NCI-H2081 treated with DMSO at 0.1 percent for 48 hours (cell line): ENCODE data around the gene CYTH3.
"Not testable (repeated sequence)": the region's sequence is repeated elsewhere in the genome, so short reads cannot be mapped to it uniquely, and the experiment has no call there.

ENCODE experiments used
- DNase-seq: peaks from one replicate; lab custom pipeline; 2025; lab: John Stamatoyannopoulos, UW

The CYTH3 gene

DNA sequence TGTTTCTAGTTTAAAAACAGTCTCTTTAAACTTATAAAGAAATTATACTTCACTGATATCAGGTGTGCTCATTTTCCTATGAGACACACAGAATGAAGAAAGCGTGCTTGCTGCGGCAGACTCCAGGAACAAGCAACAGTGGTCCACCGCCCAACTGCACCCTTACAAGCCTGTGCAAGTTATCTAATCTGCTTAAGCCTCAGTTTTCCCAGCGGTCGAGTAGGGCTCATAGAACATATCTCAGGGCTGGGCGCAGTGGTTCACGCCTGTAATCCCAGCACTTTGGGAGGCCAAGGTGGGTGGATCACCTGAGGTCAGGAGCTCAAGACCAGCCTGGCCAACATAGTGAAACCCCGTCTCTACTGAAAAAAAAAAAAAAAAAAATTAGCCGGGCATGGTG, 43.1 kb downstream of the CYTH3 start:
- DNase-seq = not testable (repeated sequence)

DNA sequence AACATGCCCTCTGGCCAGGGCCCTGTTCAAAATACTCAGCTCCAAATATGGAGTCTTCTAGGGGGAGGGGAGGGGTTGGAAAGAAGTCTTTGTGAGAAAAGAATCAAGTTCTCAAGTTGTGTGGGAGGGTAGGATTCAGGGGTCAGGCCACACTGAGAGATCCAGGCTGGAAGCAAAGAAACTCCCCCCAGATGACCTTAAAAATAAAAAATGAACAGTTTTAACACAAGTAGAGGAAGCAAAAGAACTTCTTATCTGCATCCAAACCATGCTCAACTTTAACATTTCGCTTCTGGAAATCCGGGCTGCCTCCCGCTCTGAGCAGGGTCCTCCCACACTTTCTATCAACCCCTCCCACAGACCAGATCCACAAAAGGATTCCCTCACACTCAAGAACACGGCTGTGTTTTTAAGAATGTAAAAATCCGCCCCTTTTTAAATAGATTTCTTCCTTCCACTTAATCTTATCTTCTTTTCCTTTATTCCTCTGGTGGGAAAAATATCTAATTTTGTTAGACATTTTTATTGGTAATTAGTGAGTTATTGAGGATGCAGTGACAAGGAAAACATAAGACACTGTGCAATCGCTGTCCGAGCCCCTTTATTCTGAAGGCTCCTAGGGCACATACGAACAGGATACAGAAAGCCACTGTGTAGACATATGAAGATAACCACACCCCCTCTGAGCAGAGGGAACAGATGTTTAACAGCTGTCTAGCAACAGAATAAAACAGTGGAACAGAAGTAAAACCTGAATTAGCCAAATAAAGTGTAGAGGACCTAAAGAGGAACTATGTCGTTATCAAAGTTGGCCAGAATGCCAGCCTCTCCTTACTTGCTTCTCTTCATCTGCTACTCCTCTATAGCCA, 43.8 kb downstream of the CYTH3 start:
- no peak for DNase-seq

- DNase-seq = no peak
These were observed 45.1 kb downstream of the CYTH3 start for GRCh38 chr7:6227294-6227846.

- DNase-seq = no peak
These were observed 46.1 kb downstream of the CYTH3 start for GRCh38 chr7:6226194-6226799.

DNA sequence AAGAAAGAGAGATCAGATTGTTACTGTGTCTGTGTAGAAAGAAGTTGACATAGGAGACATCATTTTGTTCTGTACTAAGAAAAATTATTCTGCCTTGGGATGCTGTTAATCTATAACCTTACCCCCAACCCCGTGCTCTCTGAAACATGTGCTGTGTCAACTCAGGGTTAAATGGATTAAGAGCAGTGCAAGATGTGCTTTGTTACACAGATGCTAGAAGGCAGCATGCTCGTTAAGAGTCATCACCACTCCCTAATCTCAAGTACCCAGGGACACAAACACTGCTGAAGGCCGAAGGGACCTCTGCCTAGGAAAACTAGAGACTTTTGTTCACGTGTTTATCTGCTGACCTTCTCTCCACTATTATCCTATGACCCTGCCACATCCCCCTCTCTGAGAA, 49.0 kb downstream of the CYTH3 start:
- not testable (repeated sequence) for DNase-seq

GRCh38 chr7:6223010-6223409, 49.4 kb downstream of the CYTH3 start:
- not testable (repeated sequence) for DNase-seq

- DNase-seq = no peak
These were observed 50.8 kb downstream of the CYTH3 start for GRCh38 chr7:6221340-6222319.

- no peak for DNase-seq
These were observed 54.1 kb downstream of the CYTH3 start for GRCh38 chr7:6218329-6218728.

- DNase-seq = no peak
These were observed 60.4 kb downstream of the CYTH3 start for GRCh38 chr7:6212008-6212407.

DNA sequence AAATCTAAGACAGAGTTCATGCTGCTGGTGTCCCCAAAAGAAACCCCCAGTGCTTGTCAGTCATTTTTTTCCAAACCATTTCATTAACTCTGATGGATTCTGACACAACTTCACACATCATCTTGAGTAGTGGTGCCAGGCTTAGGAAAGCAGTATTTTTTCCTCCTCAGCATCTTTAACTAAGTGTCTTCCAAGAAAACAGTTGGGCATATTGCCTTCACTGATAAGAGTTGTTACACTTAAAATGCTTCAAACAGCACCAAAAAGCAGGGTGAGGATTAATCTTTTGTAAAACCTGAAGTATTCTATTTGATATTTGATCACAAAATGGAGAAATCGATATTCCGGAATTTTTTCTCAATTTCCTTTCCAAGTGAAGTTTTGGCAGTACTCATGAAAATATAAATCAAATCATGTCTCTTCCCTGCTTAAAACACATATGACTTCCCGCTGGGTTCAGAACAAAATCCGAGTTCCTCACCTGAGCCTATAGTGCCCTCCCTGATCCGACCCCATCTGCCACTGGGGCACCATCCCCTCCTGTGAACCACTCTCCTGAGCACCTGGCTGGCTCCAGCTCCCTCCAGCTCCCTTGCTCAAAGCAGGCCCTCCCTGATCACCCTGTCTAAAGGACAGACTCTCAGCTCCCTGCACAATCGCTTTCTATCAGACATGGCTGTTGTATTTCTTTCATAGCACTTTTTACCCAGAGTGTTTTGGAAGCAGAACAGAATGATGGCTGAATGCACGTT, 61.6 kb downstream of the CYTH3 start:
- no peak for DNase-seq

DNA sequence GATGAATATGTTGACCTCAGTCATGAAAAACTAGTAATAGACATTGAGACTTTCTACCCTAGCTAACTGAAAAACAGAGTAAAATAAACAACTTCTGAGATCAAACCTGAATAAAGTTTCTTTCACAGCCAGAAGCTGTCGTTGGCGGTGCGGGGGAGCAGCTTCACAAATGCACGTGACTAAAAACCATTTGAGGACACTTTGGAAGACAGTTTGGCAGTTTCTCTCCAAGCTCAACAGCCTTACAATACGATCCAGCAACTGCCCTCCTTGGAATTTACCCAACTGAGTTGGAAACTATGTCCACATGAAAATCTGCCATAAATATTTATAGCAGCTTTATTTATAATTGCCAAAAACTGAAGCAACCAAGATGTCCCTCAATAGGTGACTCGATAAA, 63.1 kb downstream of the CYTH3 start:
- DNase-seq = no peak

- DNase-seq = no peak
These were observed 63.7 kb downstream of the CYTH3 start for GRCh38 chr7:6208573-6209328.

GRCh38 chr7:6205971-6206660, 66.3 kb downstream of the CYTH3 start:
- no peak for DNase-seq

DNA sequence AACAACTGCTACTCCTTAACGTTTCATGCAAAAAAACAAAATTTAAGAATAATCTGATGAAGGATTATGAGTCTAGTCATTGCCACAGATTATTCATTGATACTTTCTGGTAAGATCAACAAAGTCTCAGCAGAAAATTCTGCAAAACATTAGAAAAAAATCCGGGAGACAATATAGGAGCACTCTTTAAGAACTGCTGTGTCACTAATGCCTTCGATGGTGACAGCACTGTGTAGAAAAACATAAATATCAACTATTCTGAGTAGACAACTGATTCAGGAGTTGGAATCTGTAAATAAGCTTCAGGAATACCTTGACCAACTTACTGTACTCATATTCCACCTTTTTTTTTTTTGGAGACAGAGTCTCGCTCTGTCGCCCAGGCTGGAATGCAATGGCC, 69.0 kb downstream of the CYTH3 start:
- no peak for DNase-seq

- DNase-seq = no peak
These were observed 70.3 kb downstream of the CYTH3 start for GRCh38 chr7:6202117-6202516.

DNA sequence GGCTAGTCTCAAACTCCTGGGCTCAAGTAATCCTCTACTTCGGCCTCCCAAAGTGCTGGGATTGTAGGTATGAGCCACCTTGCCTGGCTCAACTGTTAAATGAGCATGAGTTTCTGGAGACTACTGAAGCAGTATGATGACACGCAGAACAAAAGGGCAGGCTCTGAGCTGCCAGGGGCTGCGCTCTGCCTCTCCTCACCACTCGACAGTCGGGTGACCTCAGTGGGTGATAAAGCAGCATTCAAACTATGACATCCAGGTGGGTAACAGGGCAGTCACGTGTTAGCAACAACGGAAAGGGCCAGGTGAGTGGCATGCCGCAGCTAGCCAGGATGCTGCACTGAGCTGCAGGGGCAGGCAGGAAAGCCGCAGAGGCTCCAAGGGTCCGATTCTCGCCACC, 71.5 kb downstream of the CYTH3 start:
- DNase-seq = no peak

- DNase-seq = no peak
These were observed 73.5 kb downstream of the CYTH3 start for GRCh38 chr7:6198689-6199595.

DNA sequence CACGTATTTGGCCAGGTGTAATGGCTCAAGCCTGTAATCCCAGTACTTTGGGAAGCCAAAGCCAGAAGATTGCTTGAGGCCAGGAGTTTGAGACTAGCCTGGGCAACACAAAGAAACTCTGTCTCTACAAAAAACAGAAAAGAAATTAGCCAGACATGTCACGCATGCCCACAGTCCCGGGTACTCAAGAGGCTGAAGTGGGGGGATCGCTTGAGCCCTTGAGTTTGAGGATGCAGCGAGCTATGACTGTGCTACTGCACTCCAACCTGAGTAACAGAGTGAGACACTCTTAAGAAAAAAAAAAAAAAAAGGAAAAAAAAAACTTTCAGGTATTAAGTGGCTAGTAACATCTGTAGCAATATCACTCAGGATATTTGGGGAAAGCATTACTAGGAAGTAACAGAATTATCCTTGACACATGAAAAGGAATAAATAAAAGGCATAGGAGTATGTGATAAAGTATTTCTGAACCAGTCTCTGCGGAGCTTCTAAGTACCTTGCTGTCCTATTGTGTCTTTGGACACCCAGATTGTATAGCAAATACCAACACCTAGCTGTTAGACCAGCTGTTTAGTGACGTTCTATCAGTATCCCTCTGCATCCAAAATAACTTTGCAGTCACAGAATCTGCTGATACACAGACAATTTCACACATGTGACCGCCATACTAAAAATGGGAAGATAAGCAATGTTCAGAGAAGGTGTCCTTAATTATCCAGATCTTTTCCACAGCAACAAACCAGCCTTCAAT, 74.4 kb downstream of the CYTH3 start:
- DNase-seq = no peak
